GM13977 (cell line): ENCODE results near the gene CDON.
A peak's percentile ranks its signal among the peaks of the same experiment; 100 is the strongest.

Experiments used
- DNase-seq: peaks from one replicate; pipeline ENCODE4 v3.0.0; 2012; ENCODE audit warnings: low spot score
- CTCF ChIP-seq: IDR thresholded peaks from 2 replicates; pipeline ENCODE4 v1.5.1; 2012; ENCODE audit warnings: mild to moderate bottlenecking, control low read depth; ENCODE audit not compliant: insufficient read depth; ENCODE audit errors: extremely low read depth, missing control alignments
- in situ Hi-C: fragments of 300-500 bp; cut with MboI; formaldehyde crosslinking; loops from one replicate; pipeline ENCODE4 v1.12.0; 2022; ENCODE audit warnings: low sequenced_read_pairs, low pct_unique_long_range_greater_than_20kb, mixed read lengths, inconsistent platforms; ENCODE audit not compliant: unreplicated experiment

The CDON gene, protein sequence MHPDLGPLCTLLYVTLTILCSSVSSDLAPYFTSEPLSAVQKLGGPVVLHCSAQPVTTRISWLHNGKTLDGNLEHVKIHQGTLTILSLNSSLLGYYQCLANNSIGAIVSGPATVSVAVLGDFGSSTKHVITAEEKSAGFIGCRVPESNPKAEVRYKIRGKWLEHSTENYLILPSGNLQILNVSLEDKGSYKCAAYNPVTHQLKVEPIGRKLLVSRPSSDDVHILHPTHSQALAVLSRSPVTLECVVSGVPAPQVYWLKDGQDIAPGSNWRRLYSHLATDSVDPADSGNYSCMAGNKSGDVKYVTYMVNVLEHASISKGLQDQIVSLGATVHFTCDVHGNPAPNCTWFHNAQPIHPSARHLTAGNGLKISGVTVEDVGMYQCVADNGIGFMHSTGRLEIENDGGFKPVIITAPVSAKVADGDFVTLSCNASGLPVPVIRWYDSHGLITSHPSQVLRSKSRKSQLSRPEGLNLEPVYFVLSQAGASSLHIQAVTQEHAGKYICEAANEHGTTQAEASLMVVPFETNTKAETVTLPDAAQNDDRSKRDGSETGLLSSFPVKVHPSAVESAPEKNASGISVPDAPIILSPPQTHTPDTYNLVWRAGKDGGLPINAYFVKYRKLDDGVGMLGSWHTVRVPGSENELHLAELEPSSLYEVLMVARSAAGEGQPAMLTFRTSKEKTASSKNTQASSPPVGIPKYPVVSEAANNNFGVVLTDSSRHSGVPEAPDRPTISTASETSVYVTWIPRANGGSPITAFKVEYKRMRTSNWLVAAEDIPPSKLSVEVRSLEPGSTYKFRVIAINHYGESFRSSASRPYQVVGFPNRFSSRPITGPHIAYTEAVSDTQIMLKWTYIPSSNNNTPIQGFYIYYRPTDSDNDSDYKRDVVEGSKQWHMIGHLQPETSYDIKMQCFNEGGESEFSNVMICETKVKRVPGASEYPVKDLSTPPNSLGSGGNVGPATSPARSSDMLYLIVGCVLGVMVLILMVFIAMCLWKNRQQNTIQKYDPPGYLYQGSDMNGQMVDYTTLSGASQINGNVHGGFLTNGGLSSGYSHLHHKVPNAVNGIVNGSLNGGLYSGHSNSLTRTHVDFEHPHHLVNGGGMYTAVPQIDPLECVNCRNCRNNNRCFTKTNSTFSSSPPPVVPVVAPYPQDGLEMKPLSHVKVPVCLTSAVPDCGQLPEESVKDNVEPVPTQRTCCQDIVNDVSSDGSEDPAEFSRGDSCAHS (N-terminal part only)

DNA sequence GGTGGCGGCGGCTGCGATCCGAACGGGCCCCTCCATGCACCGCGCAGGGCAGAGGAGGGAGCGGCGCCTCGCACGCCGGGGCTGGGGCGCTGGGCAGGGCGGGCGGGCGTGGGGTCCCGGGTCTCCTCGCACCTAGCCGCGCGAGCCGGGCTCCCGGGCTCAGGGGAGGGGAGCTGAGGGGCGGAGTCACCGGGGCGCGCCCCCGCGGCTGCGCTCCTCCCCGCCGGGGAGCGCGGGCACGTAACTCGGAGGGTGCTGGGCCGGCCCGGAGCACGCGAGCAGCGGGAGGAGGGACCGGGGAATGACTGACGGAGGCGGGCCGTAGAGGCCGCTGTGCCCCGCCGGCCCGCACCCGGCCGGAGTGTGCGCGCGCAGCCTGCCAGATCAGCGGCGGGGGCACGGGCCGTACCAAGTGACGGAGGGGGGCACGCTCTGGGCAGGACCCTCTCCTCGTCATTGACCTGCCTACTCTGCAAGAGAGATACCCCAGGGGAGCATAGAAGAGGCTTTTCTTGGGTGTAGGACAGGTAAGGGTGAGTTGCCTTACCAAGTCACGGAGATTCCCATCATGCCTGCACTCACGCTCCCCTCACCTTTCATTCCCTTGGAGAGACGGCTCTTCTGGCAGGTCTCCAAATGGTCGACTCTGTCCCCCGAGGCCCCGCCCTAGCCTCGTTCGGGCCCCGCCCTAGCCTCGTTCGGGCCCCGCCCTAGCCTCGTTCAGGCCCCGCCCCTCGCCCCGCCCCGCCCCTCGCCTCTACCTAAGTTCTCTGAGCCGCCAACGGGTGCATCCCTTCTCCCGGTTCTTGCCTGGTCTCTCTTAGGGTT is at the start of gene CDON:
Gene CDON, minus strand, starts transcription at position 188 of the 828 bp plus-strand sequence. CDS start 39,390 bp downstream, outside the sequence.
- TF ChIP-seq CTCF, result no peak
- DNase-seq, result peak; percentile 100
- in situ Hi-C loops, result no loop called here

- DNase-seq, result no peak
- no peak for TF ChIP-seq CTCF
Measured at GRCh38 chr11:126111458-126112116, 48.9 kb upstream of the CDON start.

GRCh38 chr11:126109941-126110731 is 47.5 kb upstream of the CDON start:
- peak; percentile 48 for DNase-seq
- in situ Hi-C loops, result no loop called here
- TF ChIP-seq CTCF, result no peak

More at GRCh38 chr11:126111458-126112116, 48.9 kb upstream of the CDON start:
- in situ Hi-C loops, result no loop called here

DNA sequence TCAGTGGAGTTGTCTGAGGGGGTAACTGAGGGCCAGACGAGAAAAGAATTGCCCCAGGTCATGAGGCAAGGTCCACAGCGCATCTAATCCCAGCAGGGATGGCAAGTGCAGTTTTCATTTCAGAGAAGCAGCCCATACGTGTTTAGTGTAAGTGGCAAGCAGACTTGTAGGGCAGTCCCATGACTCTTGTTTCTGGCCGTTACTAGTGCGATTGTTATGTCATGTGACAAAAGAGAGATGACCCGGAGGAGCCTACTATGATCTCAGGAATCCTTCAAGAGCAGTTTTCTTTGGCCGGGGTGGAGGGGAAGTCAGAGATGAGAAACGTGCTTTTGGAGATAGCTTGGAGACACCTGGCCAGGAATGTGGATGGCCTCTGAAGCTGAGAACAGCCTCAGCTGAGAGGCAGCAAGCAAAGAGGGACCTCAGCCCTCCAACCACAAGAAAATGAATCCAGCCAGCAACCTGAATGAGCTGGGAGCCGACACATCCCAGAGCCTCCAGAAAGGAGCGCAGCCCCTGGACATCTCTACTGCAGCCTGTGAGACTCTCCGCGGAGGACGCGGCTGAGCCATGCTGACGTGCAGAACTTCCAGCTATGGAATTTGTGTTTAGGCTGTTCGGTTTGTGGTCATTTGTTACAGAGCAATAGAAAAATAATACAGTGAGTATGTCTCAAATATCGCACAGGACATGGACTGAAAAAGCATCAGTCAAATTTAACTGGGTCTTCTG is 44.1 kb upstream of the CDON start:
- TF ChIP-seq CTCF, result no peak
- in situ Hi-C loops, result no loop called here
- DNase-seq, result no peak

GRCh38 chr11:126105748-126106080 is 43.0 kb upstream of the CDON start:
- TF ChIP-seq CTCF, result no peak
- in situ Hi-C loops, result no loop called here
- DNase-seq, result no peak
